ENCODE data around the gene CYP26B1.
A peak's percentile ranks its signal among the peaks of the same experiment; 100 is the strongest.

The CYP26B1 gene

DNA sequence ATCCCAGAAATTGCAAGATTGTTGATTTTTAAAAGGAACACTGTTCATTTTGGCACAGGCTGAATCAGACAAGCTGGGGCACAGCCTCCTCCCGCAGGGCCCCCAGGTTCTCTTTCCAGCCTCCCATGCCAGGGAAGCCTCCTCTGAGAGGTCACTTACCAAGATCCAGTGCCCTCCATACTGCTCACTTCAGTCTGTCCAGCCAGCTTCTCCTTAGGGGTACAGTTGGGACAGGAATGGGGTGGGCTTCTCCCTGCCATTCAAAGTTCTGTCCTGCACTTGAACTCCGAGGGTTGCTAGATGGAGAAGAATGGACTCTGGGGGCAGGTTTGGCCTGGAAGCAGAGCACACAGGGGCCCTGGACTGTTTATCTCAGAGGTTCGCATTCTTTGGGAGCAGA is 7.5 kb upstream of the CYP26B1 start:
- no peak for DNase-seq (ENCODE audit: low spot score)

- no peak for DNase-seq (ENCODE audit: low spot score)
Measured at GRCh38 chr2:72154386-72154975, 6.8 kb upstream of the CYP26B1 start.

DNA sequence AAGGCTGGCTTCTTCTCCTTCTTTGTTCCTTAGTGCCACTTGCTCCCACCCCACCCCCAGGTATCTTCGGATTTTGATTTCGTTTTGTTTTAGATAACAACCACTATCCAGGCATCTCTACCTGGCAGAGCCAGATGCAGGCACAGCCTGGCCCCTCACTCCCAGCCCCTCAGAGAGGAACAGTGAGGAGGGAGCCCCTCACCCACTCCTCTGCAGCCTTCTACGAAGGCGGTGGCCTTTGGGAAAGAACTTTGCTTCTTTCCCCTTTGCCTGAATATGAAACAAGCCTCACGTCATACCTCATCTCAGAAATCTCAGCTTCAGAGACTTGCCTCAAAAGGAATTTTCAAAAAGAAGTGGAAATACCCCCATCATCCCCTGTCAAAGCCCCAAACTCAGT is 6.3 kb upstream of the CYP26B1 start:
- no peak for DNase-seq (ENCODE audit: low spot score)

GRCh38 chr2:72153026-72153791 is 5.5 kb upstream of the CYP26B1 start:
- no peak for DNase-seq (ENCODE audit: low spot score)

- DNase-seq (ENCODE audit: low spot score), result no peak
Measured at GRCh38 chr2:72150861-72151356, 3.2 kb upstream of the CYP26B1 start.

DNA sequence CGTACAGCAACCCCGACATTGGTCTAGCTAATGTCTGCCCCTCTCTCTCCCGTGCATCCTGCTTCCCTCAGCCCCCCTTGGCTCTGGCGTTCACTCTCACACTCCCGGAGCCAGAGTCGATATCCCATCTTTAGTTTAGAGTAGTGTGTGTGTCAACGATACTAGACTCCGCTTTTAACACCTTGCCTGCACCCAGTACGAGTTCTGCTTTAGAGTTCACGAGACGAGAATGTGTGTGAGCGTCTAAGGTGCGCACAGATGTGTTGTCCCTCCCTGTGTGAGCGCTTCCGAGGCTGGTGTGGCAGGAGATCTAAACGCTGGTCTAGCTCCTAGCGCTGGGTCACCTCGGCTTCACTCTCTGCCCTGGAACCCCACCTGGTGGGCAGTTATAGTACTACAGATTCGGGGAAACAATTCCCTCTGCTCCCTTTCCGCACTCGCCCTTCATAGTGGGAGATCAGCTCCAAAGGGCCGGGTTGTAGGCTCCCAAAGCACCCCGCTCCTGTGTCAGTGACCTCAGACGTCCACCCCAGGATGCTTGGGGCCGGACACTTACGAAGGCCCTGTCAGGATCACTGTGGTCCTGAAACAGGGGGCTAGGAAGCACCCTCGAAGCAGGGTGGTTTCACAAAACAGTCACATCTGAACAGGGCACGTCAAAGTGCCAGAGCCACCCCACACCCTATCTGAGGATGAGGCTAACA is 2.6 kb upstream of the CYP26B1 start:
- peak; percentile 92 for DNase-seq (ENCODE audit: low spot score)

- no peak for DNase-seq (ENCODE audit: low spot score)
Measured at GRCh38 chr2:72149556-72150156, 2.0 kb upstream of the CYP26B1 start.

DNA sequence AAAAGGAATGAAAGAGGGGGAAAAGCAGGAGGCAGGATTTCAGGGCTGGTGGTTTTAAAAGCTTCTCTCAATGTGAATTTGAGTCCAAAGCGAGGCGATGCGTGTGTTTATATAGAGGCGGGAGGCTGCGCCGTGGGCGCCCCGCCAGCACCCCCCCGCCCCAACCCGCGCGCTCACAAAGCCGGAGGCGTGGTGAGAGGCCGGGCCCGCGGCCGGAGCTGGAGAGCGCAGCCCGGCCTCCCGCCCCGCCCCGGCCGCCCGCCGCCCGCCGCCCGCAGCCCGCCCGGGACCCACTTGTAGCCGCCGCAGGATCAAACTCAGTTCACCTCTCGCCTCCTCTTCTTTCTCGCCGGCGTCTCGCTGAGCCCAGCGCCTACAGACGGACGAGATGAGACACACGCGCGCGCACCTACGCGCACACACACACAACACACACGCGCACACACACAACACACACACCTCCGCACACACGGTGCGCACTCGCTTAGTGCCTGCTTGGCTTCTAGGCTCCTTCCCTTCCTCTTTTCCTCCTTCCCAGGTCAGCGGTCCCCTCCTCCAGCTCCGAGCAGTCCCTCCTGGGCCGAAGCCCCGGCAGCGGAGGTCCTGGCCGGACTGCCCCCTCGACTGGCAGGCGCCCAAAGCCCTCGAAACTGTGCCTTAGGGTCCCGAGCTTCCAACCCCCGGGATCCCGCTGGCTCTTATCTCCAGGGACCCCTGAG is 1.3 kb upstream of the CYP26B1 start:
- peak; percentile 71 for DNase-seq (ENCODE audit: low spot score)

DNA sequence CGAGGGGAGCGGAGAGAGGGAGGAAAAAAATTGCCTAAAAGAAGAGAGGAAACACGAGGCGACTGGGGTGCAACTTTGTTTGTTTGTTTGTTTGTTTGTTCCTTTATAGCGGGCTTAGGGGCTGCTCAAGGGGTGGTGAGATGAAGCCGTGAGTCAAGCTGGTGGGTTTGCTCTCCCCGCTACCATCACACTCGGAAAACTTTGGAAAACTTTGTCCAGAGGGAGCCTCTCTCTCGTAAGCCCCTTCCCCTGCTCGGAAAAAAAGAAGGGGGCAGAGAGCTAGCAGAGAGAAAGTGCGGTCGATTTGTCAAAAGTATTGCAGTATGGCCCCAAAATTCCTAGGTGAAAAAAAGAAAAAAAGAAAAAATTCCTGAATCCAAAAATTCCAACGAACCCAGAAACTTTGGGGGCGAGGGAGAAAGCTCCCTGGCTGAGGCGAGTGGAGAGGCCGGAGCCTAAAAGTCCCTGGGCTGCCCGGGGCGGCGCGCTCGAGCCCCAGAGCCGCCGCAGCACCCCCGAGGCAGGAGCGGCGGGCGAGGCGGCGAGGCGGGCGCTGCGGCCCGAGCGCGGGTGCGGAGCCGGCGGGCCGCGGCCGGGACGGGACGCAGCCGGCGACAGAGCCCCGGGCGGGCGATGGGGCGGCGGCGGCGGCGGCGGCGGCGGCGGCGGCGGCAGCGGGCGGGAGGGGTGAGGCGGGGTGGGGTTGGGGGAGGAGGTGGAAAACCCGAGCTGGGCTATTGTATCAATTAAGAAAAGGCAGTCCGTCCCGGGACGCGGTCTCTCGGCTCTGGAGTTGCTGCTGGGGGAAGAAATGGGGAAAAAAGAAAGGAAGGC is 558 bp upstream of the CYP26B1 start:
- peak; percentile 72 for DNase-seq (ENCODE audit: low spot score)

DNA sequence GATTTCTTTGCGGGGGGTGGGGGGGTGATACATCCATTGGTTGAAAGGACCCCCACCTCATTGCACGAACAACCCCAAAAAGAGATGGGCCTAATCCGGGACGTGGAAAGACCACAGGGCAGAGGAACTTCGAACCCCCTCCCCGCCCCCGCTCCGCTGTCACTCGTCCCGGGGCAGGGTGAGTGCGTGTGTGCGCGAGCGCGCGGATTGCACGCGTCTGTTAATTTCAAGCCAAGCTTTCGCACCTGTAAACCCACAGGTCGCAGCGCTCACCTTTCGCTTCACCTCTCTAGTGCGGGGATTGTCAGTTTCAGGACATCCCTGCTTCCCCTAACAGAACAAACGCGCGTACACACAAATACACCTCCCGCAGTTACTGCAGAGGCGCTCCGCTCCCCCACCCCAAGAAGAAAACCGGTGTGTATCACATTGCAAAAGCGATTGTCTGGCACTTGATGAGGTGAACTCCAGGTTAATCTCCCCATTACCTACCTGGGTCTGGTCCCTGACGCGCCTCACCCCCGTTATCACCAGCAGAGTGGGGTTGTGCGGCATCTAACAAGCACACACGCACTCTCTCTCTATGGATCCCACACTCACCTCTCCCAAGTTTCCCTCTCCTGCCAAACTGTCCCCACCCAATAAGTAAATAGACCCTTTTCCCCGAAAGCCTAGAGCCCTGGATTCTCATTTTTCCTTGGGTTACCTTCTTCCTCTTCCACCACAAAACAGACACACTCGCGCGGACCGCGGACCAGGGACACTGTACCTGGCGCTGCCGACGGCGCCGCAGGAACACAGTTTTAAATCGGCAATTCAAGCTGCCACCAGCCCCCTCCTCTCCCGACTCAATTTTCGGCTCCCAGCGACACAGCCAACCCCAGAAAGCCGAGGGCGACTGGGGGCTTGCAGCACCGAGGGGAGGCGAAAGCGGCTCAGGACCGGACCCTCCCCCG is 1.0 kb downstream of the CYP26B1 start:
- no peak for DNase-seq (ENCODE audit: low spot score)

DNA sequence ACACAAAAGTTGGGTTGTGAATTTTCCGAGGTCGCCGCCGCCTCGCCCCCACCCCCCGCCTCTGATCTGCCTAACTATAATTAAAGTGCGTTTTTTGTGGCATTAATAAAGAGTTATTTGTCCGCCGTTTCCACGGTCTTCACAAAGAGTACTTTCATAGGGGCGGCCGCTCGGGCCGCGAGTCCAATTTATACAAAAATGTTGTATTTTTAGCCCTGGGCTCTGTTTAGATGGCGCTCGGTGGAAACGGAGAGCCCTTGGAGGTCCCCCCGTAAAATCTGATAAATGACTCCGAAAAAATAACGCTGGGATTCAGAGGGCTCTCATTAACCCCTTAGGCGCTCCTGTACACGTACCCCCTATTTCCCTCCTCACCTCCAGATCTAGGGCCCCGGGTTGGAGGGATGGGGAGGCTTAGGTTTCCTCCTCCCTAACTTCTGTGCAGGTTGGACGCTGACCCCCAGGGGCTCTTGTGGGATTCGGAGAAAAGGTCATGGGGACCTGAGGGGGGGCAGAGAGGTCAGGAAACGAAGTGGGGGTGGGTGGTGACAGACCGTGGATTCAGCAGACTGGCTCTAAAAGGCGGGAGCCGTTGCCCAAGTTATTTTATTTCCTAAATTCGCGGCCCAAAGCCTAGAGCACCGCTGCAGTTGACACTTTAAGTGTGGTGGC is 1.9 kb downstream of the CYP26B1 start:
- DNase-seq (ENCODE audit: low spot score), result no peak

DNA sequence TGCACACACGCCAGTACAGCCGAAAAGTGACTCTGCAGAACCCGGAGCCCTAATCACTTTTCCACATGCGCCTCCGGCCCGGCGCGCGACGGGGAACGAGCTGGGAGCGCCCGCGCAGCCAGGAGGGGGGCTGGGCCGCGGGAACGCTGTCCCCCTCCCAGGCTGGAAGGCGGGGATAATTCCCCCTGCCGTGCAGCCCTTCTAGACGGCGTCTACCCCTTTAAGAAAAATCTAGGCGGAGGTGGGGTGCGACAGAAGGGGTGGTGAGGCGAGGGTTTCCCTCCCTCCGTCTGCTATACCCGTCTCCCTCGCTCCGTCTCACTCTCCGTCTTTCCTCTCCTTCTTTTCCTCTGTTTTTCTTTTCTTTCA is 2.4 kb downstream of the CYP26B1 start:
- DNase-seq (ENCODE audit: low spot score), result peak; percentile 95

- DNase-seq (ENCODE audit: low spot score), result peak; percentile 100
Measured at GRCh38 chr2:72144632-72145288, 2.9 kb downstream of the CYP26B1 start.

DNA sequence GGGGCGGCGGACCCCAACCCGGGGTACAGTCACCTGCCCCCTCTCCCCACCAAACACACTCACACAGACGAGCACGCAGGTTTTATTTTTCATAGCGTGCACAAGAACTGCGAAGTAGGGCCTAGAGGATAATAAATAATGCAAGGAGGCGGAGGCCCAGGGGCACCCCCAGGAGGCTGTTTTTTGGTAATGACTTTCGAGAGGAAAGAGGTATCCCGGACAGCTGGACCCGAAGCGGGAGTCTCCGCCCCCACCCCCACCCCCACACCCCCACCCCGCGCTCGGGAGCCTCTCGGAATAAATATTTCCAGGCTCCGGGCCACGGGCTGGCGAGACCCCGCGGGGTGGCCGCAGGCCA is 3.4 kb downstream of the CYP26B1 start:
- DNase-seq (ENCODE audit: low spot score), result no peak

GRCh38 chr2:72143441-72144273 is 4.0 kb downstream of the CYP26B1 start:
- DNase-seq (ENCODE audit: low spot score), result no peak

GRCh38 chr2:72142570-72143440 is 4.9 kb downstream of the CYP26B1 start:
- DNase-seq (ENCODE audit: low spot score), result no peak

DNA sequence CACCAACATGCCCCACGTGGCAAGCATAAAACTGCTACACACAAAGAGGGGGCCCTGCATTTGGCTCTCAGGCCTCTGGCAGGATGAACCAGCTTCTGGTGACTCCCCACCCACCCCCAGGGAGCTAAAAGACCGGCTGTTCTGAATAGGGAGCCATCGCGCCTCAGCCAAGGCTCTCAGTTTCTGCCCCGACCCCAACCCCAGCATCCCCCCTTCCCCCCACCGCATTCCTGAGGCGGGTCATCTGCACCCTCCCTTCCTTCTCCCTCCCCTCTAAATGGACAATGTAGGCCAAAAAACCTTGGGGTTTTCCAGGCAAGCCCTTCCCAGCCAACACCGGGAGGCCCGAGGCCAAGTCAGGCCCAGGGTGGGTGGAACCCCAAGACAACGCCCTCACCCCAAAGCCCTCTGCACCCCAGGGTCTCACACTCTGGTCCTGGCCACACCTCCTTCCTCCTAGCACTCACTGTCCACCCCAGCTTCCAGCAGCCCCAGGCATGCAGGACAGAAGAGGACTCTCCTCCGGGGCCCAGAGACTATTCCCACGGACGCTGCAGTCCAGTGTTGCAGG is 5.7 kb downstream of the CYP26B1 start:
- no peak for DNase-seq (ENCODE audit: low spot score)

Data from HuH-7 (cell line).